Posterior vena cava (tissue), 2 donors: ENCODE data around the gene IQGAP1. TPM values are rescaled to one million over a fixed set of nuclear protein-coding genes. Genes with fewer than 3 reads are reported as not detected.
"Not testable (repeated sequence)": the region's sequence is repeated elsewhere in the genome, so short reads cannot be mapped to it uniquely, and the experiment has no call there.

ENCODE experiments used
- DNase-seq: peaks from one replicate; pipeline ENCODE4 v3.0.0-alpha.2; 2020; ENCODE audit warnings: low spot score
- intact Hi-C, 2 donors: fragments of 100-400 bp; cut with DNase I; formaldehyde crosslinking; loops; one replicate each; pipeline versions ENCODE4 v1.14.1 to v1.14.2; 2022 to 2023
- total RNA-seq, 2 donors: library from RNA; stranded (reverse); fragmentation: NEBNext Ultra II Directional; extraction: Animal tissue kit (Norgen Biotek cat#: 25700); gene quantifications; one replicate each; pipeline ENCODE4 v1.2.1, GENCODE V29; 2021
- donor health status: DM: yes; HTN: yes; CAD: no.
- donor health status: DM: yes; HTN: yes; CAD: no.

Gene IQGAP1
- total RNA-seq, 2 donors from 2014 or later: 216 to 265 TPM

- intact Hi-C loops: no loop called here
- no peak for DNase-seq
Measured at GRCh38 chr15:90405055-90405607, 17.1 kb downstream of the IQGAP1 start.

GRCh38 chr15:90407336-90407735 is 19.3 kb downstream of the IQGAP1 start:
- intact Hi-C loops: no loop called here
- DNase-seq: no peak

- intact Hi-C loops: no loop called here
- no peak for DNase-seq
Measured at GRCh38 chr15:90407871-90408317, 19.9 kb downstream of the IQGAP1 start.

- intact Hi-C loops: no loop called here
Measured at GRCh38 chr15:90408657-90409056, 20.6 kb downstream of the IQGAP1 start.

GRCh38 chr15:90409587-90409986 is 21.5 kb downstream of the IQGAP1 start:
- intact Hi-C loops, DNase-seq: not testable (repeated sequence)

More at GRCh38 chr15:90408657-90409056, 20.6 kb downstream of the IQGAP1 start:
- no peak for DNase-seq

- DNase-seq, intact Hi-C loops: not testable (repeated sequence)
Measured at GRCh38 chr15:90410316-90410715, 22.3 kb downstream of the IQGAP1 start.

- no peak for DNase-seq
- intact Hi-C loops: no loop called here
Measured at GRCh38 chr15:90411176-90411575, 23.1 kb downstream of the IQGAP1 start.

- no peak for DNase-seq
Measured at GRCh38 chr15:90412356-90413194, 24.5 kb downstream of the IQGAP1 start.

GRCh38 chr15:90413411-90414379 is 25.7 kb downstream of the IQGAP1 start:
- intact Hi-C loops: no loop called here
- no peak for DNase-seq

More at GRCh38 chr15:90412356-90413194, 24.5 kb downstream of the IQGAP1 start:
- intact Hi-C loops: no loop called here

- intact Hi-C loops: loop anchor here in 1 of 2 donors (5.0 kb wide), 1 partner anchor 38 kb away; no protein-coding TSS in a partner anchor
- no peak for DNase-seq
Measured at GRCh38 chr15:90414408-90415028, 26.5 kb downstream of the IQGAP1 start.

GRCh38 chr15:90416052-90416451 is 28.0 kb downstream of the IQGAP1 start:
- intact Hi-C loops: loop anchor here in 1 of 2 donors (5.0 kb wide), 1 partner anchor 36 kb away; no protein-coding TSS in a partner anchor
- DNase-seq: not testable (repeated sequence)

GRCh38 chr15:90418627-90419026 is 30.6 kb downstream of the IQGAP1 start:
- intact Hi-C loops: loop anchor here in 1 of 2 donors (5.0 kb wide), 1 partner anchor 34 kb away; no protein-coding TSS in a partner anchor
- DNase-seq: no peak

GRCh38 chr15:90419206-90419605 is 31.2 kb downstream of the IQGAP1 start:
- no peak for DNase-seq
- intact Hi-C loops: loop anchor here in 1 of 2 donors (5.0 kb wide), 1 partner anchor 33 kb away; no protein-coding TSS in a partner anchor

GRCh38 chr15:90419738-90420406 is 31.8 kb downstream of the IQGAP1 start:
- no peak for DNase-seq
- intact Hi-C loops: loop anchor here in 1 of 2 donors (5.0 kb wide), 1 partner anchor 32 kb away; no protein-coding TSS in a partner anchor

- intact Hi-C loops: no loop called here
Measured at GRCh38 chr15:90420451-90420850, 32.4 kb downstream of the IQGAP1 start.

GRCh38 chr15:90421527-90421926 is 33.5 kb downstream of the IQGAP1 start:
- no peak for DNase-seq
- intact Hi-C loops: no loop called here

More at GRCh38 chr15:90420451-90420850, 32.4 kb downstream of the IQGAP1 start:
- DNase-seq: no peak

- intact Hi-C loops: no loop called here
- no peak for DNase-seq
Measured at GRCh38 chr15:90422043-90422442, 34.0 kb downstream of the IQGAP1 start.

- intact Hi-C loops: no loop called here
- DNase-seq: no peak
Measured at GRCh38 chr15:90422936-90423335, 34.9 kb downstream of the IQGAP1 start.
